Measurements from ENCODE around the gene NR3C2.
"Not testable (repeated sequence)": the region's sequence is repeated elsewhere in the genome, so short reads cannot be mapped to it uniquely, and the experiment has no call there.

NR3C2 gene

DNA sequence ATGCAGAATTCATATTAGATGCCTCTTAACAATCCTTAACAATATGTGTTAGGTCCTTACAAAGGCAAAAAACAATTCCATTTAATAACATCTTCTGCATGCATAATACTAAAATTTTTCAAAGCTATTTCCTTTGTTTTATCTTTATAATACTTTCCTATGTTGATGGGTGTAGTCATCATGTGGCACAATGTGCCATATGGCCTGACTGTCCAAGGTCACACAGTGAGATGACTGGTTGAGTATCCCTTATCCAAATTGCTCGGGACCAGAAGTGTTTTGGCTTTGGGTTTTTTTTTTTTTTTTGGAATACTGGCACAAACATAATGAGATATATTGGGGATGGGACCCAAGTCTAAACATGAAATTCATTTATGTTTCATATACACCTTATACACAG lies 77.7 kb downstream of the NR3C2 start:
- no peak for DNase-seq

DNA sequence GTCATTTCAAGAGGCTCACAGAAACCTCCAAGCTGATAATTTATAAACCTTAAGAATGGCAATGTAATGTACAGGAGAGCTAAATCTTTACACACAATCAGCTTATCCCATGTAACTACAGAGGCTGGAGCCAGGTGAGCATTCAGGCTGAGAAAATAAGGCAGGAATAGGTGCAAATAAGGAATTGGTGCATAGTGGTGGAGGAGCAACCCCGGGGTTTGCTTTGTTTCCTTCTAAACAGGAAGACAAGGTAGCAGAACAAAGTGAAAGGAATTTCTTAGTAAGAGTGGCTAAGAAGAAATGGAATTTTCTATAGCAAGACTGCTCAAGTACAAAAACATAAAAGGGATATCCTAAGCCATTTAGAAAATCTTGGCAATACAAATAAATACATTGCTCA lies 82.4 kb downstream of the NR3C2 start:
- no peak for DNase-seq

DNA sequence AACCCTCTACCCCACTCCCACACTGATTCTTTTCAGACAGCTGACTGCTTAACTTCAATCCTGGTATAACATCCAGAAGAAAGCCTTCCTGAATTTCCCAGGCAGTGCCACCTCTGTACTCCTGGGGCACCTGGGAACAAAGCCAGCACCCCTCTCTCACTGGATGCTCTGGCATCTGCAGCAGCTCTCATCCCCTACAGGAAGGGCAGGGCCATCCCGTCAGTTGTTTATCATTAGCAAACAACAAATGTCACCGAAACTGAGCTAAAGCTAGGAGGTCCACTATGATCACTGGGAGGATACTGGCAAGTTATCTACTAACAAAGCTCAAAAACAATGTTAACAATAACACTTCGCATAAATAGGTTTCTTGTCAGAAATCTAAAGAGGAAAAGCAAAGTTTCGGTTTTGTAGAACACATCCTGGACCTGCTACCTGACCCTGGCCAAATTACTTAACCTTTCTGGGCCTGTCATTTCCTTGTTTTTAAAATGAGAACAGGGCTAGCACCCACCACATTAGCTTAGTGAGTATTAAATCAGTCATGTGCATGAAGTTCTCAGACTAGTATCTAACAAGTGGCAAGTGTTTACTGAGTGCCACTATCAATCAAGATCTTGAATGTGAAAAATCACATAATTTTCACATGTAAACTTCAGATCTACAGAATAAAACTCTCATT lies 86.6 kb downstream of the NR3C2 start:
- peak in 1 of 5 donors; percentile 2 for DNase-seq

DNA sequence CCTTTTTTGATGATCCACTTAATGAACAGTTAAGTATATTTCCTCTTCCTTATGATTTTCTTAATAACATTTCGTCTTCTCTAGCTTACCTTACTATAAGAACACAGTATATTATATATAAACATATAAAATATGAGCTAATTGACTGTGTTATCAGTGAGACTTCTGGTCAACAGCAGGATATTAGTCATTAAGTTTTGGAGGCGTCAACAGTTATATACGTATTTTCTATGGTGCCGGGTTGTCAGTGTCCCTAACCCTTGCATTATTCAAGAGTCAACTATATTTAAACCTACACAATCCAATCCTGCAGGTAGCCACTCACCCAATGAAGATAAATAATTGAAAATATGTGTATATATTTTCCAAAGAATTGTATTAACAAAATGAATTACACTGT lies 88.0 kb downstream of the NR3C2 start:
- DNase-seq: no peak

DNA sequence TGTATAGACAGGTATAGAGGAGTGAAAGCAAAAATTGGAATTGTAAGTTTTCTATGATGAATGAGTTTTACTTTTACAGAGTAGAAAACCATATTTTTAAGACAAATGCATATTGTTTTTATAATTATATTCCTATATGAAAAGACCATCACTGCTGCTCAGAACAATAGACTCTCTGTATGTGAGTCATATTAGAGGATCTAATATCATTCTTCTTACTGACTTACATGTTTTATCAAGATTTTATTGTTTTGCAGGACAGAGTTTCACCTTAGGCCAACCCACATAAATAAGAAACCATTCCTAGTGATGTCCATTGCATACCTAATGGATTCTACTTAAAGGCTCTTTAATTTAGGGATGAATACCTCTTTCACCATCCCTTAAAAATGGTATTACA lies 88.6 kb downstream of the NR3C2 start:
- DNase-seq: no peak

DNA sequence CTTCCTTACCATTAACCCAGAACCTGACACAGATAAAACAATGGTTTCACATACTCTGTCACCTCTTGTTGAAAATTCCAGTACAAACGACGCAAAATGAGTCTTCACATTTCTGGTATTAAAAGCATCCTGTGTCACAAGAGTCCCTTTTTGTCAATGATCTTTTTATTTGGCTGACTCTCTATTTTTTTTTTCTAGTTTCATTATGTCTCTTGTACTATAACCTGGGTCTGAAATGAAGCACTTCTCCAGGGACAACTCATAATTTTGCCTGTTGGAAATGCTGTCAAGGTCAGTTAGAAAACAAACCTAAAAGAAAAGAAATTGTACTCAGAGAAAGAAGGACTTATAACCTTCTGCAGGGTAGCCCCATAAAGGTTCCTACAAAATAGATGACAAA lies 93.1 kb downstream of the NR3C2 start:
- DNase-seq: no peak

DNA sequence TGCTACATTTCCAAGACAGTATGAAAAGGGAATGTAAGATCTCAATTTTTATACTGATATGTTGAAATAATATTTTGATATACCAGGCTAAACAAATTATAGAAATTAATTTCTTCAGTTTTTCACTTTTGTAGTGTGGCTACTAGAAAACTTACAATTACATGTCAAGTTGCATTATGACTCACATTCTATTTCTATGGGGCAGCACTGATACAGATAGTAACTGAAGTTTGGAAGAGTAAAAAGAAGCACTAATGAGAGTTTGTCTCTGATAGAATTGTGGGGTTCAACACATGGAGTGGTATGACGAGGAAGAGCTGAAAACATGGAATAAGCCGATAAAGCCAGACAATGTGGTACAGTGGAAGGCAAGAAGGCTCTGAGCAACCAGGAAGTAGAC lies 95.6 kb downstream of the NR3C2 start:
- DNase-seq: no peak

DNA sequence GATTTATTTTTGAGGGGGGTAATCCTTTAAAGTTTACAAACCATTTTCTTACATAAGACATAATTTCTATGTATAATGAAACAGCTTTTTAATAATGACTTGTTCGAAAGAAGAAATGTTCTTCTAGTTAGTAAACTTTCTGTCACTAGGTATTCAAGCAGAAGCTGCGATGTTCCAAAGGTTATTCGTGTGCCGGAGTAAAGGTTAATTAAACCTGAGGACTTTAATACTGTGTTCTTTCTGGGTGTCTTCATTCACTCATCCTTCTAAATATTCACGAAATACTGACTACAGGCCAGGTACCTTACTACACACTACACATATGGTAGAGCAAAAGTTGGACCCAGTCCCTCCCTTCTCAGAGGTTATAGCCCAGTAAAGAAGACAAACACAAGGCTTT lies 96.7 kb downstream of the NR3C2 start:
- no peak for DNase-seq

DNA sequence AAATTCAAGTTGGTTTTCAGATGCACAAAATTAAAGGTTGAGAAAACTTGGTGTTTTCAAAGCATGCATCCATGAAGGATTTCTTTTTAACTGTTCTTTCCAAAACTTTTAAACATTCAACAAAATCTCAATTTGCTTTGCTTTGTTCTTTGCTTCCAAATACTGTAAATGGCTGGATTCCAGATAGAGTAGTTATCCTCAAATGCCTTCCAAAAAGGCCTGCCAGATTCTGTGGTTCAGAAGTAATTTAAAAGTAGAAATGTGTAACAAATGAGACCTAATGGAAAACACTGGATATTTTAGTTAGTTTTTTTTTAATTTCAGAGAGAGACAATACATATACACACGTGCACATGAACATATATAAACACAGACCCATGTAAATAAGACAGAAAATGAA lies 97.3 kb downstream of the NR3C2 start:
- DNase-seq: no peak

DNA sequence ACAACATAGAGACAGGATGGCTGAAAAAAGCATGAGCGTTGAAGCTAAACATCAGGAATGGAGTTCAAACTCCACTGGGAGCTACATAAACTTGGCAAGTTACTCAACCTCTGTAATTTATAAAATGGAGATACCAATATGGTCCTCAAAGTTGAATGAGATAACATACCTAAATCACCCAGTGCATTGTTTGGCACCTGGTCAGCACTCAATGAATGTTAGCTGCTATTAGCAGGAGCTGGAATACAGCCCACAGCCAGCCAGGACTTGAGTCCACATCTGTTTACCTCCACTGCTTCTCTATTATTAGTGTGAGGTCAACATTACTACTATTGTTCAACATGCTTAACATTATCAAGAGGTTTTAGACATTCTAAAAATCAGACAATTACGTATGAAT lies 97.9 kb downstream of the NR3C2 start:
- DNase-seq: no peak

DNA sequence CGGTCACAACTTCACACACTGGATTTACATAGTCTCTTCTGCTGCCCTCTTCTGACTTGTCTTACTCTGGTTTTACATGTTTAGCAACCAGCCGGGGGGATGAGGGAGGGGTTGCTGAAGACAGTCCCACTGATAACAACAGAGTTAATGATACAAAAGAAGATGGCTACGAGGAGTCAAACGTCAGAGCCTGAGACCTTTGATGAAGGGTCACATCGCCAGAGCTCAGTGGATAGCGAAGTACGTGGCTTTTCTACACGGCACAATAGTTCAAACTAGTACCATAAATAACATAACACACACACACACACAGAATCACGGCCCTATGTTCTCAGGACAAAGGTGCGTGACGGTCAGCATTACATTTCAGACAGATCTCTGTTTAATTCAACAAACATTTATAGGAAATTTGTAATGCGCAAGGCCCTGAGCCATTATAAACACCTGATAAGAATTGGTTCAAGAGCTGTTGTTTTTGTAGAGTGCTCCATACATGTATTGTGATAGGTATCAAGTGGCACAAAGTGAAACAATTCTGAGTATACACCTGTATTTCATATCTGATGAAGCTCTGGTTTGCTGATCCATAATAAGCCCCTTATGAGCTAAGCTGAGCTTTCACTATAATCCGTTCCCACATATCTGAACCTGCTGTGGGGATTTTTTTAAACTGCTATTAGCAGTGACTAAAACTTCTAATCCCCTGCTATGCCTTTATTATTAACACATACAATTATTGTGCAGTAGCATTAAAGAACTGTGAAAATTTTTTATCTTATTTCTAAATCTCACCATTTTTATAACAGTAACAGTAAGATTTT lies 100.0 kb downstream of the NR3C2 start:
- no peak for DNase-seq

DNA sequence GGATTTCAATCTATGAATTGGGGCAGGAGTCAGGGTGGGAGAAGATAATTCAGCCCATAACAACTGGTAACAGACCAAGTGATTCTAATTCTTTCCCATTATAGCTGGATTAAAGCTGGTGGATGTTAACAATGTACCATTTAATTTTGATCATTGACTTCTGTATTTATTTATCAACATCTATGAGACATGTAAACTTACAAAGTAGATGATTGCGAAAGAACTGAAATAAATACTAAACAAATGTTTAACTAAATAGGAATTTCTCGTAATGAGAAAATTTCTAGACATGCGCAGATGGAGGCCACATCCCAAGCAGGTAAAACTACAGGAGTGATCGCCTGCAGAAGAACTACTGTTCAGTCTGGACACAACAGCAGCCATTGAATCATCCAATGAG lies 107.1 kb downstream of the NR3C2 start:
- no peak for DNase-seq

DNA sequence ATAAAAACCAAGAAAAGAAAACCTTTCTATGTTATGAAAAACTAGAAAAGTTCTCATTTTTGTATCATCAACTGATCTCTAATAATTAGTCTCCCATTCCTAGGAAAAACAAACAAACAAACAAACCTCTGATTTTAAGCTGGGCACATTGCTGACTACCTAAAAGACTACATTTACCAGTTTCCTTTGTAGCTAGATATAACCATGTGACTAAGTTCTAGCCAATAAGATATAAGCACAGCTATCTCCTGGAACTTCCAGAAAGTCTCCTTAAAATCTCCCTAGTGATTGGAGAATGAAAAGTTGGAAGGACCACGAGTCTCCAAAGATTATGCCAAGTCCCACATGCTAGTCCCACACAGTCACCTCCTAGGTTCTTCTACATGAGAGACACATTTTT lies 108.9 kb downstream of the NR3C2 start:
- DNase-seq: no peak

DNA sequence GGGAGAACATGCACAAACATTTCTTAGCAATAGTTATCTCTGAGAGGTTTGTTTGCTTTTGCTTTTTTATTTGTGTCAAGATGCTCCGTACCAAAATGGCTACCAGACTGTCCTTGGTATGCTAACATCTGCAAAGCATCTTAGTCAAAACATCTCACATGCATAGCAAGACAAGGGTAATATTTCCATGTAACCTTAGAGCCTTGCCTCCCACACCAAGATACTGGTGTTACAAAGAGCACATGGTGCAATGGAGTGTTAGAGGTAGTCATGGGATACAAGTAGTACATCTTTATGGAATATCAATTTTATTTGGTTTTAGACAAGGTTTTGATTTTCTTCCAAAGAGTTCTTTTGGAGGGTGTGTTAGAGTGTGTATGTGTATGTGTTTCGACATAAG lies 109.7 kb downstream of the NR3C2 start:
- no peak for DNase-seq

DNA sequence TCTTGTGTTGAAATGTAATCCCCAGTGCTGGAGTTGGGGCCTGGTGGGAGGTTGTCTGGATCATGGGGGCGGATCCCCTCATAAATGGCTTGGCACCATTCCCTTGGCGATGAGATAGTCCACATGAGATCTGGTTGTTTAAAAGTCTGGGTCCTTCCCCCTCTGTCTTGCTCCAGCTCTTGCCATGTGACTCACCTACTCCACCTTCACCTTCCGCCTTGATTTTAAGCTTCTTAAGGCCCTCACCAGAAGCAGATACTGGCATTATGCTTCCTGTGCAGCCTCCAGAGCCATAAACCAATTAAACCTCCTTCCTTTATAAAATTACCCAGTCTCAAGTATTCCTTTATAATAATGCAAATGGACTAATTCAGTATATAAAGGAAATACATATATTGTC lies 111.5 kb downstream of the NR3C2 start:
- DNase-seq: no peak

DNA sequence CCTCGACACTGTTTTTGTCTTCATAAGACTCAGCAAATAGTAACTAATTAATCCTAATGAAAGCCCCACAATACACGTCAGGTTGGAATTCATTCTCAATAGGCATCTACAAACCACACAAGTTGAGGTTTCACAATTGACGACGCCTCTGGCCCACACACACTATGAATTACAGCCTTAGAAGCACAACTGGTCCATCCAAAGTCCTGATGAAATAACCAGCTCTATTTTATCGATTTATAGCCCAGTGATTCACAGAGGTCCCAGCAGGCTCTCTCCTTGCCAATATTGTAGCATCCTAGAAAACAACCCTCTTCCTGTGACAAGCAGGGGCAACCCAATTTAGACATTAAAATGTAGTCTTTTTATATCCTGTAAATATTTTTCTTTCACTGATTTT lies 112.1 kb downstream of the NR3C2 start:
- DNase-seq: no peak

DNA sequence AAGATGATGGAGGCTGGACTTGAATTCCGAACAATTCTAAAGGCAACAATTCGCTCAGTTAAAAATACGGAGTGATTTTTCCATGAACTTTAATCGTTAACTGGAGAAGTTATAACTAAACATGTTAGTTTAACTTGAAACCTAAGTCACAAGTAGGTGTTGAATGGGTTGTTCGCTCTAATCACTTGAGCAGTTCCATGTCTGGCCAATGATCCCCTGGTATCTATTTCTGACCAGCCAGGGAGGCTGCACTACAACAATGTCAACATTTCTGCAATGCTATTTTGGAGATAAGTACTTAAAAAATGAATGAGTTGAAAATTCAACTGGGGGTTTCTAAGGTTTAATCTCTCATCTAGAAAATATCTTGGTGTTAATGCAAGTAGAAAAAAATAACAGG lies 112.5 kb downstream of the NR3C2 start:
- no peak for DNase-seq

DNA sequence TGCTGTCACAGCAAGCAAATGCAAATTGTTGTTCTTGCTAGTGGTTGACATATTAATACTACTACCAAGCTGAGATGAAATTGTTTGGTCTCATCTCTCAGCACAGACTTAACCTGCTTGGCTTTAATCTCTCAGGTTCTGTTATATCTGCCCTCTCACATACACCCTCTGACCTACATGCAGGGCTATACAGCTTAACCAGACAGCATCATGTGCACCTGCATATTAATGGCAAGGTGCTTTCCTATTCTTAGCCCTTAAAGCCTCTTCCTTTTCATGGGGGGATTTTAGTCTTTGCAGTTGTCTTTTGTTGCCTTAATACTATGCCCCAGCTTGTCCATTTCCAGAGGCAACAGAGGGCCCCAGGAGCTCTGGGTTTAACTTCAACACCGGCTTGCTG lies 114.5 kb downstream of the NR3C2 start:
- no peak for DNase-seq

DNA sequence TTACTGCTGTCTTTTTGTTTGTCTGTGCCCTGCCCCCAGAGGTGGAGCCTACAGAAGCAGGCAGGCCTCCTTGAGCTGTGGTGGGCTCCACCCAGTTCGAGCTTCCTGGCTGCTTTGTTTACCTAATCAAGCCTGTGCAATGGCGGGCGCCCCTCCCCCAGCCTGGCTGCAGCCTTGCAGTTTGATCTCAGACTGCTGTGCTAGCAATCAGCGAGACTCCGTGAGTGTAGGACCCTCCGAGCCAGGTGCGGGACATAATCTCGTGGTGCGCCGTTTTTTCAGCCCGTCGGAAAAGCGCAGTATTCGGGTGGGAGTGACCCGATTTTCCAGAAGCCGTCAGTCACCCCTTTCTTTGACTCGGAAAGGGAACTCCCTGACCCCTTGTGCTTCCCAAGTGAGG lies 118.9 kb downstream of the NR3C2 start:
- DNase-seq: not testable (repeated sequence)

DNA sequence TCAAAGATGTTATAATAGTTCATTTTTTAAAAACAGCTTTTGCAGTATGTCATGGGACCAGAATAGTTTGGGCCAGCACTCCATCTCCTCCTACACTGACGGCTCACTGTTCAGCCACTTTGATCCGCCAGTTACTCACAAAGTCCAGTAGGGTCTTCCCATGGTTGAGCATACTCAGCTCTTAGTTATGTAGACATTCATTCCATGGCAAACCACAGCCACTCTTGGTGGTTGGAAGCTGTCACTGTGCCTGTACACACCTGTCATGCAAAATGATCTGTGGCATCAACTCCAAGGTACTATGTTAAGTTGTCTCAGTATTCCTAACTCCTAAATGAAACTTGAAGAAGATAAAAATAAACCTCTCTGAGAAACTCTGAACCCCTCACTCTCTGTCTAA lies 127.2 kb downstream of the NR3C2 start:
- DNase-seq: no peak

DNA sequence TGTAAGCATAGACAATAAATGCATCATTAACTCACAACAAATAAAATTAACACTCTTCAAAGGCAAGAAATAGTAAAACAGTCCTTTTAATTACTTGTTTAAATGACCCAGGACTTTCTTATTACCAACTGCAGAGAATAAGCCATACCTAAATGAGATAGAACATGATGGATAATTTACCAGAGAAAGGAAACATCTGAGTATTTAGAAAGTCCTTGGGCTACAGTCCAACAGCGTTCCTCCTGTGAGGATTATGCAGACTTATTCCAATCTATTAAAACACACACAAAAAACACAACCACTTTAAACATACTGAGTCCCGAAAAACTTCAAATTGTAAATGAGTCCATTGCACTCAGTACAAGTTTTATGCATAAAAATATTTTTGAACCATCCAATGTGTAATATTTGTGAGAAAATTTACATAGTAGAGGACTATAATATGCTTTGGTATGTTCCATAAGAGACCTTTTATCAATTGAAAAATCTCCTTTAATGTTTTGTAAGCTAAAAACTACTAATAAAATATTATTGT lies 129.2 kb downstream of the NR3C2 start:
- DNase-seq: no peak

DNA sequence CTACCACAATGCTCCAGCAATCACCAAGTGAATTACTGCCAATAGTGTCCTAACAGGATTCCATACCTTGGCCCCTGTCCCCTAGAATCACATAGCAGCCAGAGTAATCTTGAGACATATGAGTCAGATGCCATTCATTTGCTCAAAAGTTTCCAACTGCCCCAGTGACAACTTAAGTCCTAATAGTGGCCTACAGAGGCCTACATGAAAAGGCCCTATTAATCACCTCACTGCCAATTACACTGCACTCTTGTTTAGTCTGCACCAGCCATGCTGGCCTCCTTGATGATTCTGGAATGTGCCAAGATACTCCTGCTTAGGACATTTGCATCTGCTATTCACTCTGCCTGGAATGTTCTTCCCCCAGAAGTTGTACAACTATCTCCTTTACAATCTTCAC lies 130.7 kb downstream of the NR3C2 start:
- peak in 1 of 5 donors; percentile 1 for DNase-seq

DNA sequence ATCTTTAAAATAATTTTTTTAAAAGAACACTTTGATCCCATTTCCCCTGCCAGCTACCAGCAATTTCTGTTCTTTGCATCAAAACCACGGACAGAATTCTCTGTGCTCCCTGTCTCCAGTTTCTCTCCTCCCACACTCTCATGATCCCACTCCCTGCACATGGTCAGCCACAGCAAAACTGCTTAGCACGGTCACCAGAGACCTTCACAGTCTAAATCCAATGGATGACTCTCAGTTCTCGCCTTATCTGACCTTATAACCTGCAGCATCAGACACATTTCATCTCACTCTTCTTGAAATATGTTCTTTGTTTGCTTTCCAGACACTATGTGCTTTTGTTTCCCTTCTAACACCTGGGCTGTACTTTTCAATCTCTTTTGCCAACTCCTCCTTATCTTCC lies 131.5 kb downstream of the NR3C2 start:
- DNase-seq: no peak

DNA sequence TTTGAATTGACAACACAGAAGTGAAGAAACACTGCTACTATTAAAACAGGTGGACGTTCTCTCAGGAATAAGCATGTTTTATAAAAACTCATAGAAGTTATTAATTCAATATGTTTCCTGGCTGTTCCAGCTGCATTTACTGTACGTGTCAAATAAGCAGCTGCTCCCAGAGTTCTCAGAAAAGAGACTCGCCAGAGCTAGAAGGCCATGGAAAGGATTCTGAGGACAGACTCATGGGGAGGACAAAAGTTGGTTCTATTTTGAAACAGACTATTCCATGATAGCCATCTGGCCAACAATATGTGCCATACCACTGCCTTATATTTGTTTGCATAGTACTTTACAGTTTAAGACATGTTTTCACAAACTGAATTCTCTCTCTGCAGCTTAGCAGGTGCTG lies 136.5 kb downstream of the NR3C2 start:
- DNase-seq: no peak
